ENCODE data around the gene SPOCK1. TPM values are rescaled to one million over a fixed set of nuclear protein-coding genes. Genes with fewer than 3 reads are reported as not detected.

The SPOCK1 gene
- total and polyA plus RNA-seq, 2 of the 4 experiments (the other 2 are of a cell fraction), result 5.0 to 20.3 TPM

GRCh38 chr5:137129886-137130680 lies 369.0 kb downstream of the SPOCK1 start:
- Histone ChIP-seq H2BK15ac (ENCODE audit: low read depth, low read length) (no peak overlapping the region), H4K91ac (ENCODE audit: insufficient read depth, low read depth, low read length) (no peak overlapping the region), H3K23ac (ENCODE audit: low read depth, low read length) (no peak overlapping the region), H3K4me1 (ENCODE audit: control insufficient read depth, insufficient read depth, low read length) (no peaks in the 10 kb centered on the region), H3K4me3 (ENCODE audit: insufficient read depth, low read depth, low read length) (no peak overlapping the region), H2BK20ac (ENCODE audit: low read depth, low read length) (no peak overlapping the region), H3K36me3 (ENCODE audit: control insufficient read depth, insufficient read depth, low read length) (no peaks in the 10 kb centered on the region), H3K9me1 (ENCODE audit: insufficient read depth, low read length) (no peaks in the 10 kb centered on the region), H3K56ac (ENCODE audit: extremely low read depth, insufficient read depth, low read length) (no peak overlapping the region), H3K18ac (ENCODE audit: low read depth, low read length) (no peak overlapping the region), H3K27ac (ENCODE audit: insufficient read depth, low read length) (no peak overlapping the region), H2AK5ac (ENCODE audit: low read depth, low read length) (no peak overlapping the region), H4K5ac (ENCODE audit: low read depth, low read length) (no peak overlapping the region), H3K14ac (replicated peaks; ENCODE audit: low read depth, low read length) (no peak overlapping the region), H3K27me3 (ENCODE audit: control insufficient read depth, insufficient read depth, low read length) (0 out of 2 replicates have a peak, but pooled peaks cover 2% of the 10 kb centered on the region), H3K9ac (ENCODE audit: low read depth, low read length) (no peak overlapping the region), H4K20me1 (ENCODE audit: insufficient read depth, low read length) (no peaks in the 10 kb centered on the region), H3K4ac (ENCODE audit: low read depth, low read length) (no peak overlapping the region), H2AFZ (replicated peaks; ENCODE audit: low read length, poor library complexity) (no peak overlapping the region), H2AK9ac (replicated peaks; ENCODE audit: low read depth, low read length, poor library complexity) (no peak overlapping the region), H2BK120ac (ENCODE audit: low read depth, low read length) (no peak overlapping the region), H3K9me3 (ENCODE audit: control insufficient read depth, insufficient read depth, low read length) (no peaks in the 10 kb centered on the region), H2BK5ac (ENCODE audit: low read depth, low read length, poor library complexity, severe bottlenecking) (no peak overlapping the region), H3K4me2 (ENCODE audit: low read depth, low read length) (no peak overlapping the region), H4K8ac (ENCODE audit: low read depth in 2 of 2, low read length in 2 of 2) (no peak overlapping the region), H3K79me1 (ENCODE audit: low read depth in 1 of 2, low read length in 2 of 2) (no peaks in the 10 kb centered on the region)
- DNase-seq, result no peak
- in situ Hi-C loops (cut with MboI; ENCODE audit: low sequenced_read_pairs) (no loop called here), dilution Hi-C loops (cut with HindIII; ENCODE audit: low sequenced_read_pairs, unreplicated experiment) (no loop called here), intact Hi-C loops (cut with micrococcal nuclease) (no loop called here)
- CTCF ChIA-PET, result interaction anchor here (0.6 kb wide), 1 partner anchor 12 kb away, joined by 4 read pairs; no protein-coding TSS in a partner anchor
- POLR2A ChIA-PET (ENCODE audit: unreplicated experiment), result no interaction called here
- ATAC-seq (ENCODE audit: low read depth), result no peak
- WGBS, 2 experiments (ENCODE audit: extremely low coverage in 2 of 2, insufficient read length in 1 of 2), result no CpG with 5 or more reads among the region's 2 CpGs
- BruUV-seq (replicated peaks), result no TSS peak
- TF ChIP-seq CTCF (conservative IDR thresholded peaks at IDR 0.05; ENCODE audit: low read depth, low read length) (no peak), ELK1 (IDR thresholded peaks at IDR 0.05; ENCODE audit: borderline replicate concordance, low read depth, low read length) (no peak), MXI1 (IDR thresholded peaks at IDR 0.05; ENCODE audit: borderline replicate concordance, low read depth, low read length) (no peak), SMC3 (IDR thresholded peaks at IDR 0.05; ENCODE audit: low read depth, low read length) (no peak), MAFK (IDR thresholded peaks at IDR 0.05; ENCODE audit: low read depth, low read length) (no peak), POLR2A (IDR thresholded peaks at IDR 0.05; ENCODE audit: low read depth, low read length) (no peak), CHD1 (IDR thresholded peaks at IDR 0.05; ENCODE audit: low read depth, low read length) (no peak), MAZ (IDR thresholded peaks at IDR 0.05; ENCODE audit: borderline replicate concordance, low read depth, low read length) (no peak), USF2 (IDR thresholded peaks at IDR 0.05; ENCODE audit: low read depth, low read length) (no peak), RFX5 (IDR thresholded peaks at IDR 0.05; ENCODE audit: low read depth, low read length) (no peak), FOS (IDR thresholded peaks at IDR 0.05; ENCODE audit: low read depth, low read length) (no peak), RCOR1 (IDR thresholded peaks at IDR 0.05; ENCODE audit: insufficient replicate concordance, low read length) (no peak), RAD21 (IDR thresholded peaks at IDR 0.05; ENCODE audit: low read length) (no peak), CEBPB (IDR thresholded peaks at IDR 0.05; ENCODE audit: low read depth, low read length) (no peak), NFE2L2 (IDR thresholded peaks at IDR 0.05; ENCODE audit: low read depth, low read length) (no peak), BHLHE40 (IDR thresholded peaks at IDR 0.05; ENCODE audit: low read depth, low read length) (no peak)

All from IMR-90 (cell line).